ENCODE data around the gene FOXC2.

Gene FOXC2

GRCh38 chr16:86575095-86575685 is 8.6 kb downstream of the FOXC2 start:
- ATAC-seq: no peak
- TF ChIP-seq TOX (CRISPR knock-in tag; IDR thresholded peaks at IDR 0.05; ENCODE audit: borderline replicate concordance) (no peak), ZC3H10 (CRISPR knock-in tag; IDR thresholded peaks at IDR 0.05) (no peak), PATZ1 (CRISPR knock-in tag; IDR thresholded peaks at IDR 0.05; ENCODE audit: borderline replicate concordance) (no peak), ZFP30 (CRISPR knock-in tag; IDR thresholded peaks at IDR 0.05) (no peak)

GRCh38 chr16:86575754-86576557 is 9.3 kb downstream of the FOXC2 start:
- TF ChIP-seq ZFP30 (CRISPR knock-in tag; IDR thresholded peaks at IDR 0.05) (no peak), PATZ1 (CRISPR knock-in tag; IDR thresholded peaks at IDR 0.05; ENCODE audit: borderline replicate concordance) (no peak), CREB5 (CRISPR knock-in tag; IDR thresholded peaks at IDR 0.05; ENCODE audit: low read depth) (no peak), ZFP3 (CRISPR knock-in tag; IDR thresholded peaks at IDR 0.05) (no peak), ARNTL (CRISPR knock-in tag; IDR thresholded peaks at IDR 0.05; ENCODE audit: borderline replicate concordance, low read depth) (no peak), POU6F1 (CRISPR knock-in tag; IDR thresholded peaks at IDR 0.05; ENCODE audit: borderline replicate concordance, low read depth) (no peak), ESRRG (CRISPR knock-in tag; IDR thresholded peaks at IDR 0.05) (no peak), OSR1 (CRISPR knock-in tag; IDR thresholded peaks at IDR 0.05) (no peak), TOX (CRISPR knock-in tag; IDR thresholded peaks at IDR 0.05; ENCODE audit: borderline replicate concordance) (no peak), BACH2 (CRISPR knock-in tag; IDR thresholded peaks at IDR 0.05; ENCODE audit: borderline replicate concordance) (no peak), PPARA (CRISPR knock-in tag; IDR thresholded peaks at IDR 0.05; ENCODE audit: borderline replicate concordance) (no peak), ZC3H10 (CRISPR knock-in tag; IDR thresholded peaks at IDR 0.05) (no peak)
- ATAC-seq: peak; percentile 91

GRCh38 chr16:86576591-86577313 is 10.1 kb downstream of the FOXC2 start:
- peak; percentile 11 for ATAC-seq
- TF ChIP-seq CSRNP3 (CRISPR knock-in tag; IDR thresholded peaks at IDR 0.05): no peak
- TF ChIP-seq ARNTL (CRISPR knock-in tag; IDR thresholded peaks at IDR 0.05; ENCODE audit: borderline replicate concordance, low read depth): no peak
- TF ChIP-seq ESRRG (CRISPR knock-in tag; IDR thresholded peaks at IDR 0.05): no peak
- no peak for TF ChIP-seq RARB (CRISPR knock-in tag; IDR thresholded peaks at IDR 0.05)
- no peak for TF ChIP-seq GLIS3 (CRISPR knock-in tag; IDR thresholded peaks at IDR 0.05)
- no peak for TF ChIP-seq TOX (CRISPR knock-in tag; IDR thresholded peaks at IDR 0.05; ENCODE audit: borderline replicate concordance)
- TF ChIP-seq ZNF70 (CRISPR knock-in tag; IDR thresholded peaks at IDR 0.05): no peak
- no peak for TF ChIP-seq CSDC2 (CRISPR knock-in tag; IDR thresholded peaks at IDR 0.05)
- no peak for TF ChIP-seq TCF4 (CRISPR knock-in tag; IDR thresholded peaks at IDR 0.05; ENCODE audit: borderline replicate concordance)
- no peak for TF ChIP-seq SNAI2 (CRISPR knock-in tag; IDR thresholded peaks at IDR 0.05)
- no peak for TF ChIP-seq ZFP30 (CRISPR knock-in tag; IDR thresholded peaks at IDR 0.05)
- no peak for TF ChIP-seq ZNF8 (CRISPR knock-in tag; IDR thresholded peaks at IDR 0.05)
- no peak for TF ChIP-seq PPARA (CRISPR knock-in tag; IDR thresholded peaks at IDR 0.05; ENCODE audit: borderline replicate concordance)
- no peak for TF ChIP-seq ZFP3 (CRISPR knock-in tag; IDR thresholded peaks at IDR 0.05)
- no peak for TF ChIP-seq PATZ1 (CRISPR knock-in tag; IDR thresholded peaks at IDR 0.05; ENCODE audit: borderline replicate concordance)
- TF ChIP-seq POU6F1 (CRISPR knock-in tag; IDR thresholded peaks at IDR 0.05; ENCODE audit: borderline replicate concordance, low read depth): no peak
- no peak for TF ChIP-seq CREB5 (CRISPR knock-in tag; IDR thresholded peaks at IDR 0.05; ENCODE audit: low read depth)
